GM12874 (cell line): ENCODE measurements around the gene STK32B.

ENCODE experiments used
- CTCF ChIP-seq: IDR thresholded peaks from 2 replicates; pipeline ENCODE4 v1.5.1; 2011; ENCODE audit warnings: low read depth, mild to moderate bottlenecking, control low read depth, low read length, moderate library complexity; ENCODE audit not compliant: insufficient read depth

The STK32B gene

GRCh38 chr4:5052726-5053425 lies 1.6 kb downstream of the STK32B start:
- TF ChIP-seq CTCF: no peak

GRCh38 chr4:5054532-5054931 lies 3.3 kb downstream of the STK32B start:
- no peak for TF ChIP-seq CTCF

- no peak for TF ChIP-seq CTCF
These were observed 4.1 kb downstream of the STK32B start for GRCh38 chr4:5055411-5055810.

DNA sequence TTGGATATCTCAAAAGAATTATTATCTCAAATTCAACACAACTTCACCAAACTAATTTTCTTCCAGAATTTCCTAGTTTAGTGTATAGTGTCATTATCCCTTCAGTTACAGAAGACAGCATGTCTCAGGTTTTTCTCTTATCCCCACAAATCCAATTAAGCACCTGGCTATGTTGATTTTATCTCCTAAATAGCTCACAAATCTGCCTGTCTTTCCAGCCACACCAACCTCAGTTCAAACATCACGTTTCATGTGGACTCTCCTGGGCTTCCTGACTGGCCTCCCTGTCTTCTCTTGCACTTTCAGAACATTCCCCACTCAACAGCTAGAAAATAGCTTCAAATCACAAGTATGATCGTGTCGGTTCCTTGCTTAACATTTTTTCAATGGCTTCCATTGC lies 14.8 kb downstream of the STK32B start:
- no peak for TF ChIP-seq CTCF

DNA sequence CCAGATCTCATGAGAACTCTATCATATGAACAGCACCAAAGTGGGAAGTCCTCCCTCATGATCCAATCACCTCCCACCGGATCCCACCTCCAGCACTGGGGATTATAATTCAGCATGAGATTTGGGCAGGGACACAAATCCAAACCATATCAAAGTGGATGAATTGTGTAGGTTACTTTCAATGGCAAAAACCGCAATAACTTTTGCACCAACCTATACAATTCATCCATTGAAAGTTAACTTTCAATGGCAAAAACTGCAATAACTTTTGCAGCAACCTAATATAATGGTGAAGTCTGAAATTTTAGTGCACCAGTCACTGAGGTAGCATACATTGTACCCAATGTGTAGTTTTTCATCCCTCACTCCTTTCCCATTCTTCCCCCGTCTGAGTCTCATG lies 16.6 kb downstream of the STK32B start:
- no peak for TF ChIP-seq CTCF

GRCh38 chr4:5069901-5070300 lies 18.6 kb downstream of the STK32B start:
- TF ChIP-seq CTCF: no peak

GRCh38 chr4:5072948-5073347 lies 21.7 kb downstream of the STK32B start:
- no peak for TF ChIP-seq CTCF
